HG03135 (cell line): Measurements from ENCODE around the gene NR2E3.

ENCODE experiments used
- ATAC-seq: cut with Tn5 transposase; IDR thresholded peaks from one replicate; pipeline ENCODE4 v1.9.1; 2021; ENCODE audit warnings: mild to moderate bottlenecking, moderate library complexity; ENCODE audit not compliant: unreplicated experiment

The NR2E3 gene

DNA sequence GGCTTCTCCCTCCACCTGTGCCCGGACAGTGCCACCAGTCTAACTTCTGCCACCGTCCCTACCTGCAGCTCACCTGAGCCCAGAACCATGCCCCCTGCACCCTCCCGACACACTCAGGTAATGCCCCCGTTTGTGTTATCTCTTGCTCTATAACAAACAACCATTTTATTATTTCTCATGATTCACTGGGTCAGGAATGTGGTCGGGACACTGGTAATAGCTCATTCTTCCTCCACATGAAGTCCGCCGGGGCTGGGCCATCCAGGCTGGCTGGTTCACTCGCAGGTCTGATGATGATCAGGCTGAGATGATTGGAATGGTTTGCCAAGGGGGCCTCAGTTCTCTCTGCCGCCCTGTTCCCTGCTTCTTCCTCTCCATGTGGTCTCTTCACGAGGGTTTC, 20.3 kb upstream of the NR2E3 start:
- no peak for ATAC-seq

DNA sequence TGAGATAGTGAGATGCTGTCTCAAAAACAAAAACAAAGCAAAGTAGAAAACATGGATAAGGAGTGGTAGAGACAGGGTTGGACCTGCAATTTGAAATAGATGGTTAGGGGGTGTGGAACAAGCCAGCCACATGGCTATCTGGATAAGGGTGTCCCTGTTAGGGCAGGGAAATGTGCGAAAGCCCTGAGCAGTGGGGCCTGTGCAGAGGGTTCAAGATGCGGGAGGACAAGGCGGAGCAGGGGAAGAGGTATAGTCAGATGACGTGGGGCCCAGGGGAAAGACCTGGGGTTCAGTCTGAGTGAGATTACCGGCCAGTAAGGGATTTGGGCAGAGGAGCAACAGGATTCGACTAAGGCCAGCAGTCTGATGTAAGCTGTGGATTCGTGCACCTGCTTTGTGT, 18.4 kb upstream of the NR2E3 start:
- ATAC-seq, result no peak

DNA sequence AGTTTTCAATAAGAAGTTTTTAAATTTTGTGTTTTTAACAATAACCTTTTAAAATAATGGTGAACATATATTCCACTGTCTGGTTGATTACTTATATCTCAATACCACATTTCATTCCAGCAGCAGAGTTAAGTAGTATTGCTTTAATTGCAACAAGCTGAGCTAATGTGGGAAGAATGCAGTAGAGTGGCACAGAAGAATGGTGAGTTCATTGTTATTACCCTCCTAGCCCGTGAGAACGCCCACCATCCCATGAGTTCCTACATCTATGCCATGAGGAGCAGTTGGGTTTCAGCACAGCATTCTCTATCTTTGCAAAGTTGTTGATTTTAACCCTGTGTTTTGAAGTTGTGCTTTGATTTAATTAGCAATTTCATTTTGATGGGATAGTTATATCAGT, 17.8 kb upstream of the NR2E3 start:
- ATAC-seq, result no peak

DNA sequence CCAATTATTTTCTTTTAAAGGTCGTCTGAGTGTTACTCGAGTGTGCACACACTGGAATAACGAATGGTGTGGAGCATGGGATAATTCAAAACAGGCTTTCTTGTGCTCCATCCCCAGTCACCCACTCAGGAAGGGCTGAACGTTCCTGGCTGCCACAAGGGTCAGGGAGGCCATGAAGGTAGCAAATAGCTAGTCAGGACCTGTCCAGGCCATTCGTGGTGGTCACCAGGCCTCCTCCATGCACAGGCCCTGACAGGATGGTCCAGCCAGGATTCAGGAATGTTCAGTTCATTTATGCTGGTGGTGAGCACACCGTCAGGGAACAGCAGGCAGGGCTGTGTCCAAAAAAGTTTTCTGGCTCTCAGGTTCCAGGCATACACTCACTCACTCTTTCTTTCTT, 11.7 kb upstream of the NR2E3 start:
- no peak for ATAC-seq

DNA sequence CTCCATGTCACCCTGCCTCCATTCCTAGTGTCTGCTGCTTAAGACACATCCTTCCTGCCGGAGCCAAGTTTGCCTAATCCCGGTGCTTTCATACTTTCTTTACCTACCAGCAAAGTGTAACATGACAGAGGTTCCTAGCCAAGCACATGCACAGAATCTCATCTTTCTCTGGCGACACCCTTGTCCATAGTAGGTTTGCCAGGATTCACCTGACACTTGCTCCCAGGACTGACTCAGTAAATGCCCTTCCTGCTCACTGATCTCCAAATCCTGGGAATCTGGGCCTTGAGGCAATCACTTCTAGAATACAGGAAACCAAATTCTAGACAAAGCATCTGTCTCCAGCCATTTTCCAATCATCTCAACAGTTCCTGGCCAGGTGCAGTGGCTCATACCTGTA, 10.2 kb upstream of the NR2E3 start:
- no peak for ATAC-seq

DNA sequence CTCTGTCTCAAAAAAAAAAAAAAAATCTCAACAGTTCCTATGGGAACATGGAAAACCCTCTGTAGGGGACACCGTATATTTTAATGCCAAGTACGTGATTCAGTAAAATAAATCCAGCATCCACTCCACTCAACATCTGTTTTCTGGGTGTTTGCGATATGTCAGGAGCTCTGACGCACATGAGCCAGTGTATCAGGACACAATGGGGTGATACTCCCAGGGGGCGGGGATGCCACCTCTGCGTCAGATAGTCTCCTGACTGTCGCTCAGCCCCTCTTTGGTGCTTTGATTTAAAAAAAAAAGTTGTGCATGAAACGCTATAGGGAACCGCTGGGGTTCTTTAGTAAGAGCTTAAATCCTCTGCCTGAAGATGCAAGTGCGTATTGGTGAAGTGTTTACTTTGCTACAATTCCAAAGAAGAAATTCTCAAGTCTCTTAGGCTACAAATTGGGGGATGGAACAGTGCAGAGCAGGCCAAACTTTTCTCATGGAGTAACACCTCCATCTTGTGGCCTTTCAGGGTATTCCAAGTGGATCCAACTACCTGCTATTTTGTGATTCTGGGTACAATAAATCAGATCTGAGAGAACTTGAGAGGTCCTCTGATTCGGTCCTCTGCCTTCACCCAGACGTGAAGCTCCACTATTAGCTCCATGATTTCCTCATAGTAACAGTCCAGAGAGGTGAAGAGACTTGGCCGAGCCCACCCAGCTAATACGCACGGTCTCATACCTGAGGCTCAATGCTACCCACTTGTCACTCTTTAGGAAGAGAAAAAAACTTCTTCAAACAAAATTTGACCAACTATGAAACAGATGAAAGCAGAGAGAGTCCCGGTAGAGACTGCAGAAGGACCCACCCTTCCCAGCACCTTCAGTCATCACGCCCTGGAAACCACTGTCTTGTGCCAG, 9.3 kb upstream of the NR2E3 start:
- ATAC-seq, result no peak

DNA sequence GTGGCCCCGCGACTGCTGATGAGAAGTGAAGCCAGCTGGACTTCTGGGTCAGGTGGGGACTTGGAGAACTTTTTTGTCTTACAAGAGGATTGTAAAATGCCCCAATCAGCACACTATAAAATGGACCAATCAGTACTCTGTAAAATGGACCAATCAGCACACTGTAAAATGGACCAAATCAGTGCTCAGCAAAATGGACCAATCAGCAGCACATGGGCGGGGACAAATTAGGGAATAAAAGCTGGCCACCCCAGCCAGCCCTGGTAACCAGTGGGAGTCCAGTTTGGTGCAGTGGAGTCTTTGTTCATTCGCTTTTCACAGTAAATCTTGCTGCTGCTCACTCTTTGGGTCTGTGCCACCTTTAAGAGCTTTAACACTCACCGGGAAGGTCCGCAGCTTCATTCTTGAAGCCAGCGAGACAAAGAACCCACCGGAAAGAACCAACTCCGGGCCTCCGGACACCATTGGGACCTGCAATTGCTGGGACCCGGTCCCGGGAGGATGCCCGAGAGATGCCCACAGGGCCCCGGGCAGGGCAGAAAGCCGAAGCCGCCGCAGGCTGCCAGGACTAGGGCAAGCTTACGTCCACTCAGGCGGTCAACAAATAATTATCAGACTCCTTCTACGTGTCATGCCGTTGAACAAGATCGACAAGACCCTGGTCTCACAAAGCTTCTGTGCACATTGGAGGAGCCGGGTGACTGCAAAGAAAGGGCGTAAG, 8.3 kb upstream of the NR2E3 start:
- no peak for ATAC-seq

DNA sequence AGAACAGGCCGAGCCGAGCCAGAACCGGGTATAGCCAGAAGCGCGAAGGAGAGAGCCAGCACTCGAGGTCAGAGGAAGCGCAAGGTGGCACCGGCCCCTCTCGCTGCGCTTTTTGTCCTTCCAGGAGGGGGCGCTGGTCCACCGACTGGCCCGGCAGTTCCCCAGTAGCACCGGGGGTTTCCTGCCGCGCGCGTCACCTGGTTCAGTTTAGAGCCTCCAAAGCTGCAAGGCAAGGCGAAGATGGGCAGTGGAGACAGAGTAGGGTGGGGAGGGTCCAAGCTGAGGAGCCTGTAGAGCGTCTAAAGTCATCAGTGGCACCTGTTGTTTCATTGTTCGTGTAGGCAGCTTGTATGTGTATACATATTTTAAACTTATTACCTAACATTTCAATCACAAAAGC, 7.6 kb upstream of the NR2E3 start:
- no peak for ATAC-seq

DNA sequence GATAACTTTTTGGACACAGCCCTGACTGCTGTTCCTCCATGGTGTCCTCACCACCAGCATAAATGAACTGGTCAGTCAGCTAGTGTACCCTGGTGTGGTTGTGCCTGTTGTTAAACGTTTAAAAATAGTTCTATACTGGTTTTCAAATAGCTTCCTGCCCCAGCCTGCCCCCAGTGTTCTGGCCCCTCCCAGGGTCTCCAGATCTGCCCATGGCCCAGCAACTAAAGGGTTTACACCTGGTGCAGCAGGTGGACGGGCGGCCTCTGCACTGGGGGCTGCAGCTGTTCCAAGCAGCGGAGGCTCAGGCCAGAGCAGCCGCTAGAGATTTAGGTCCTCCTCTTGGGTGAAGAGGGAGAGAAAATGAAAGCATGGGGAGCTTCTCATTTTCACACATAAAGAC, 6.1 kb upstream of the NR2E3 start:
- ATAC-seq, result no peak

DNA sequence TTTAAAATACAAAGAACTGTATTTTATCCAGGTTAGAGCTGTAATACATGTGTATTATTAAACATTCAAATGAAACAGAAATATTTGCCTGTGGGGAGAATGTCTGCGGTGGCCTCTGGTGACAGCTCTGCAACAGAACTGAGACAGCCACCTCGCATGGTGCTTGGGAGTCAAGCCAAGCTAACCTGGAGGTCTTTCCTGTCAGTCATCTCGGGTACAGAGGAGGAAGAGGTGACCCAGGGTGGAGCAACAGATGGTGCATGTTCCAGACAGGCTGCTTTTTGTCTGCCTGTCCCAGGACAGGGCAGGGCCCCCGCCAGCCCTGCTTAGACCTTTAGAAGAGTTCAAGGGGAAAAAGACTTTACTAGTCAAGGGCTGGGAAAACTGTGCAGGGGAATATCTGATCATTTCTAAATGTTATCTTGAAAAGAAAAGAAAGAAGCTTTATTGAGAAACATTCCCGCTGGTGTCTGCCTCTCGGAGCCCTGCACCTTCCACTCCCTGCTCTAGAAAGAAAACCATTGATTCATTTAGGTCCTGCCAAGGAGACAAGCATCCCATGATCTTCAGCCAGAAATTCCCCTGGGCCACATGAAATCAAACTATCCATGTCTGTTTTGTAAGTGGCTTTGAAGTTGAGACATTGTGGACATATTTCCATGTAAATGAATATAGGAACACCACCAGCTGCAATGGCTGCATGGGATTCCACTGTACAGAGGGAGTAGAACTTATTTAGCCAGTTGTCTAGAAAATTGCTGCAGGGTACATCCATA, 5.5 kb upstream of the NR2E3 start:
- ATAC-seq, result no peak

DNA sequence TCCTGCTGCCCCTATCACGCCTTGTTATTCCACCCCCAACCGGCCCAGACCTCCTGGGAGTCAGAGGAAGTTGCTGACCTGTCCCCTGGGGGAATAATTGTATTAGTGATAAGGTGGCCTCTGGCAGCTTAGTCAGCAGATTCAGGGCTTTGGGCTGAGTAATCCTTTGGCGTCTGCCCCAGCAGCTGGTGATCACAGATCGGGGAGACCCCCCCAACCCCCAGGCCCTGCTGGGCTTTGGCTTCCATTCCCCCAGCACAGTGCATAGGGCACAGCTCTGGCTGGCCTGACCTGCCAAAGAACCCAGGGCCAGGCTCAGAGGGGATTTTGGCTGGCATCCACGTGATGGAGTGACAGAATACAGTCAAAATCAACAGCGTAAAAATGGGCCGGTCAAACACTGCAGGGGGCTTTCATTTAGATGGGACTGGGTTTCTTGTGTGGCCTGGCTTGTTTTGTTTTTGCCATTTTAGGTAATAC, 3.9 kb upstream of the NR2E3 start:
- no peak for ATAC-seq

DNA sequence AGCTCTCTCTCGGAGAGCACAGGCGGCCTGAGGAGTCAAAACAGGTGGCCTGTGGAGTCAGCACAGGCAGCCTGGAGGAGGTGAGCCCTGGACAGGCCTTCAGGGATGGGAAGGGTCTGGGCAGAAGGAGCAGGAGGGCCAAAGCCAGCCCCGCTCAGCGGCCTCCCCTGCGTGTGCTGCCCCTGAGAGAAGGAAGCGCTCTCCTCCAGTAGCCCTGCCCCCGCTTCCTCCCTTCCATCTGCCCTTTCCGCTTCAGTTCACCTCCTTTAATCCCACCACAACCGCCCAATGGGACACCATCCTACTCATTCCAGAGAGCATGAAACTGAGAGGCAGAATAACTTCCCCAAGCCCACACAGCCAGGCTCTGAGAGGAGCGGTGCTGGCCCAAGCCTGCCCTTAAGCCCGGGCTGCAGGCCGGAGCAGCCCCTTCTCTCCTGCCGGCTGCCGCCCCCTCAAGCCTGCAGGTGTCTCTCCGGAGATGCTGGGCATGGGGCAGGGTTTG, 3.2 kb upstream of the NR2E3 start:
- no peak for ATAC-seq

DNA sequence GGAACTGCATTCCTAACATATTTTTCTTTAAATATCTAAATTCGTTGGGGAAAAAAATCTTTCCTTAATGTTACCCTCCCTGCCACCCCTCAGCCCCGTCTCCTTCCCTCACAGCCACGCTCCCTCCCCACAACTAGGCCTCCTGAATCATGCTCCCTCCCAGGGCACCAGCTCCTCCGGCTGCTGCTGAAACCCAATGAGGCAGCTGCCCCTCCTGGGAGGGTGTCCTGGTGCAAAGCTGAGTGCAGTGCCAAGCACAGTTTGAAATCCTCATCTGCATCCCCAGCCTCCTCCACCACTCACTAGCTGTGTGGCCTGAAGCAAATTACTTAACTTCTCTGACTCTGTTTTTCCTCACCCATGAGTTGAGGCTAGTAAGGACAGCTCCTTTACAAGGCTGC, 2.7 kb upstream of the NR2E3 start:
- ATAC-seq, result no peak

DNA sequence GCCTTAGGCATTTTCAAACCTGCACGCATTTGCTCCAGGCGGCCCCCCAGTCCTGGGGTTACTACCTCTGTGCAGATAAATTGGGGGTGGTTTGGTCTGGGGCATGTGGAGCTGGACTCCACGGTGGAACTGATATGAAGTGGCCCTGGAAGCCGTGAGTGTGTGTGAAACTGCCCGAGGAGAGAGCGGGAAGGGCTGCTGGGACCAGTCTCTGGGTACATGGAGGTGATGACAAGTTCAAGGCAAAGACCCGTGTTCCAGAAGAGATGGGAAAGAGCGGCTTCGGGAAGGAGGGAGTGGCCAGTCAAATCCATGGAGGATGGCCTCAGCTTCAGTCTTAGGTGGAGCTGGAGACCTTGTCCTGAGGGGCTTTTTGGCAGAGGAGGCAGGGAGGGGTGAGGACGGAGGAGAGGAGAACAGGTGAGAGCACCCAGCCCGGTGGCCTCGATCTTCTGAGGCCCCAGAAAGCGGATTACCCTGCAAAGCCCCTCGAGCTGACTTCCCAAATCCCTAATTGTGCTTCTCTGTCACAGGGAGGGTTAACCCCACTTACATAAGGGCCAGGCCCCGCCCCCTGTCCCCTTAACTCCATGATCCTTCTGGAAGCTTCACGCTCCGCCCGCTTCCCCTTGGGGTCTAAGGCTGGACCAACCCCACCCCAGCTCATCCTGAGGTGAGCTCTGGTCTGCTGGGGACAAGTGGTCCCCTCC, 1.9 kb upstream of the NR2E3 start:
- no peak for ATAC-seq

DNA sequence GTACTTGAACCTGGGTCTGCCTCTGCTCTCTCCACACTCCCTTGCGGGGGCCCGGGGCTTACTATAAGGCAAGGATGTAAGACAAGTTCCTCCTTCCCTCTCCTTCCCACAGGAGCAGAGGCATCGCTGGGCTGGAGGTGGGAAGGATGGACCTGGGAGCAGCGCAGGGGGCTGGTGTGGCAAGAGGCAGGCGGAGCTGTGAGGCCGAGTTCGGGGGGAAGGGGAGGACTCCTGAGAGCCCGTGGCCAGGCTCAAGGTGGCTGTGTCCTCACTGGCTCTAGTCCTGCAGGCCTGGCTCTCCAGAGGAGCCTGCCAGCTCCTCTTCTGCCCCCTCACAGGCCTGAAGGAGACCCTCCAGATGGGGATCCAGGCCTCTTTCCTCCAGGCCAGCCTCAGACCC, 1.0 kb upstream of the NR2E3 start:
- no peak for ATAC-seq

DNA sequence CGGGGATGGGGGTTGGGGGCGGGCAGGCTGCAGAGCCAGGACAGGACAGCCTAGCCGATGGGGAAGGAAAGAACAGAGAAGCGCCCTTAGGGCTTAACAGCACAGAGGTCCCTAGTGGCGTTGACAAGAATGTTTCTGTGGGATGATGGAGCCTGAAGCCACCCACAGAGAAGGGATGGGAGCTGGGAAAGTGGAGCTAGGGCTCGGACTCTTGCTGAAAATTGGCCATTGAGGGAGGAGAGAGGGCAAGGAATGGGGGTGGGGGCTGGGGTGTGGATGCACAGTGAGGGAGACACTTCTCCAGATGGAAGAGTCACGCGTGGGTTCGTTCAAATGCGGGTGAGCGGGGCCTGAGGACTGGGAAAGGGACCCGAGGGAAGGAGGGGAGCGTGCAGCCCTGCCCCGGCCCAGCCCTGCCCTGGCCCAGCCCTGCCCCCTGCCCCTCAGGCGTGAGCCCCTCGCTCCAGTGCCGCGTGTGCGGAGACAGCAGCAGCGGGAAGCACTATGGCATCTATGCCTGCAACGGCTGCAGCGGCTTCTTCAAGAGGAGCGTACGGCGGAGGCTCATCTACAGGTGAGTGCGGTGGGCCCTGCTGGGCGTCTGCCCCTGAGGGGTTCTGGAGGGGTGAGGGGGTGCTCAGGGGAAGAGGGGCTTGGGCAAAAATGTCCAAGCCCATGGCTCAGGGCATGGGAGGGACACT, 832 bp downstream of the NR2E3 start:
- ATAC-seq, result no peak

DNA sequence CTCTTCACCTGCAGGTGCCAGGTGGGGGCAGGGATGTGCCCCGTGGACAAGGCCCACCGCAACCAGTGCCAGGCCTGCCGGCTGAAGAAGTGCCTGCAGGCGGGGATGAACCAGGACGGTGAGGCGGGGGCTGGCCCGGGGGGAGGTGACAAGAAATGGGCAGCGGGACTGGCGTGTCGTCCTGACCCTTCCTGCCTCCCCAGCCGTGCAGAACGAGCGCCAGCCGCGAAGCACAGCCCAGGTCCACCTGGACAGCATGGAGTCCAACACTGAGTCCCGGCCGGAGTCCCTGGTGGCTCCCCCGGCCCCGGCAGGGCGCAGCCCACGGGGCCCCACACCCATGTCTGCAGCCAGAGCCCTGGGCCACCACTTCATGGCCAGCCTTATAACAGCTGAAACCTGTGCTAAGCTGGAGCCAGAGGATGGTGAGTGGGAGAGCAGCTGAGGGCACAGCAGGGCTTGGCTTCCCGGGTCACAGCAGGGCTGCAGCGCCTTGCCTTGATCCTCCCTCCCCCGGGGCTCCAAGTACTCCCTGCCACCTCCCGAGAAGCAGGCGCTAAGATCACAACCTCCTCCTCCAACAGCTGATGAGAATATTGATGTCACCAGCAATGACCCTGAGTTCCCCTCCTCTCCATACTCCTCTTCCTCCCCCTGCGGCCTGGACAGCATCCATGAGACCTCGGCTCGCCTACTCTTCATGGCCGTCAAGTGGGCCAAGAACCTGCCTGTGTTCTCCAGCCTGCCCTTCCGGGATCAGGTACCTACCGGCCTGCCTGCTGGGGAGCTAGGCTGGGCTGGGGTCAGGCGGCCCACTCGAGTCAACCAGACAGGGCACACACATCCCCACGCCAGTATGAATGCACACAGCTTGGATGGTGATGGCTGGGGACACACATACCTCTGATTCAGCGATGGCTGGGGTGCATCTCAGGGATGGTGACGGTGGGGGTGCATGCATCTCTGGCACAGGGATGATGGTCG, 1.7 kb downstream of the NR2E3 start:
- ATAC-seq, result no peak

DNA sequence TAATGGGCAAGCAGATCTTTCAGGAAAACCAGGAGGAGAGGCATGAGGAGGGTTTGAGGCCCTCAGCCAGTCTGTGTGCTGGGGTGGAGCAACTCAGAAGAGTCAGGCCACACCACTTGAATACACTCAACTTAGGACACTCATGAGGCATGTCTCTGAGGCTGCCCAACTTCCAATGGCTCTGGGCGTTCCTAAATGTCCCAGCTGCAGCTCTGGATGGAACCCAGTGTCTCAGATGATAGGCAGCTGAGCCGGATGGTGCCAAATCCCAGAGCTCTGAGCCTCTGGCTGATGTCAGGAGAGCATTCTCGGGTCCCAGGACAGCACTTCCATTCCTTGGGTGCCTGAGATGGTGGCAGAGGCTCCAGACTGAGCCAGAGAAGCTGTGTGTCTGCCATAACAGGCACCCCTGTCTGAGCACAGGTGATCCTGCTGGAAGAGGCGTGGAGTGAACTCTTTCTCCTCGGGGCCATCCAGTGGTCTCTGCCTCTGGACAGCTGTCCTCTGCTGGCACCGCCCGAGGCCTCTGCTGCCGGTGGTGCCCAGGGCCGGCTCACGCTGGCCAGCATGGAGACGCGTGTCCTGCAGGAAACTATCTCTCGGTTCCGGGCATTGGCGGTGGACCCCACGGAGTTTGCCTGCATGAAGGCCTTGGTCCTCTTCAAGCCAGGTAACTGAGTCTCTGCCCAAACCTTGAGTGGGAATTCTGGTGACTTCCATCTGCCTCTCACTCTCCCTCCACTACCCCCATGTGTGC, 2.8 kb downstream of the NR2E3 start:
- no peak for ATAC-seq
